Motor neuron (in vitro differentiated cells): ENCODE data around the gene SLC4A8. TPM values are rescaled to one million over a fixed set of nuclear protein-coding genes. Genes with fewer than 3 reads are reported as not detected.
A peak's percentile ranks its signal among the peaks of the same experiment; 100 is the strongest.

Experiments
- ATAC-seq, 8 experiments: fragments of 200-7000 bp; cut with Tn5 transposase; replicated peaks in 6 of 8; 2 replicates each; pipeline ENCODE4 v1.8.0; 2021; ENCODE audit warnings: mild to moderate bottlenecking in 8 of 8, moderate library complexity in 8 of 8
- H3K27ac ChIP-seq, 2 donors: fragments of 250-450 bp; sonication (Bioruptor Pico); 2 replicates each; pipeline ENCODE4 v1.9.0; 2021; ENCODE audit warnings: antibody characterized with exemption in 2 of 2, mild to moderate bottlenecking in 2 of 2, moderate library complexity in 1 of 2
- H3K4me1 ChIP-seq, 2 donors: fragments of 250-450 bp; sonication (Bioruptor Pico); replicated peaks in 1 of 2; 2 replicates each; pipeline ENCODE4 v1.6.1; 2021; ENCODE audit warnings: antibody characterized with exemption in 2 of 2, mild to moderate bottlenecking in 2 of 2, moderate library complexity in 1 of 2
- H3K4me3 ChIP-seq, 5 donors: fragments of 250-450 bp; sonication (Bioruptor Pico); 2 replicates each; pipeline ENCODE4 v1.9.0; 2021; ENCODE audit warnings: antibody characterized with exemption in 5 of 5, mild to moderate bottlenecking in 5 of 5, moderate library complexity in 4 of 5
- WGBS, 10 experiments: fragments of 450-650 bp; shearing (Covaris generic); methylation state at CpG; one replicate each; pipeline ENCODE4 v1.0.0; 2022; 5-methylcytosine and 5-hydroxymethylcytosine counted together
- in situ Hi-C, 9 experiments: fragments of 400-800 bp; cut with MboI; loops; one replicate each; pipeline ENCODE4 v1.15.0; 2021; ENCODE audit warnings: low sequenced_read_pairs in 9 of 9, low pct_unique_long_range_greater_than_20kb in 2 of 9; ENCODE audit not compliant: unreplicated experiment in 9 of 9
- total RNA-seq, 8 experiments: library from RNA; unstranded; fragments of 300-600 nt; gene quantifications; 2 replicates each; pipeline versions ENCODE4 v1.2.3 to v1.2.4, GENCODE V29; 2022

Gene SLC4A8
- total RNA-seq, 8 experiments from 2014 or later = 5.8 to 26.3 (median 19.8) TPM

DNA sequence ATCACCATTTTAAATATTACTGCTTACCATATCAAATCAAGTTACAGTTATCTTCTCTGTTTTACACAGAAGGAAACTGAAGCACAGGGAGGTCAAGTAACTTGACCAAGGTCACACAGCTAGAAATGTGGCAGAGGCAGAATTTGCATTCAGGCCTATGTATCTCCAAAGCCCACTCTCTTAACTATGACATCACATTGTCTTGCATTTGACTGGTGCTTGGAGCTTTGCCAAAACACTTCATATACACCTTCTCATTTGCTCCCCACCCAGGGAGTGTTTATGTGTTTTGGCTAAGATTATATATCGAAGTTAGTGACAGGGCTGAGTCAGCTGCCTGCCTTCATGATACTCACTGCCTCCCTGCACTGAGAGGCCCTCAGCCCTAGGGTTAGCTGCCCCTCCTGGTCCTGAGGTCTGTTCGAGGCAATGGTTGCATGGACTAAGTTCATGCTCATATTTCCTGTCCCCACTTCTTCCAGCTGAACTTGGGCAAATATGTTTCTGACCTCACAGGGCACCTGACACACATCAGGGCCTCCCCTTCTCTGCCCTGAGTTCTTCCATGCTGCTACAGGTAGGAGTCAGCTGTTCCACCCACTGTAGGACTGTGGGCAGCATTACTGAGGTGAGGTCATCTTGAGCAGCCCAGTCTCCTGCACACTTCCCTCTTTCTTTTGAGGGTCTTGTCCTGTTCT lies 35.2 kb upstream of the SLC4A8 start:
- in situ Hi-C loops = no loop called here
- no peak overlapping the region for H3K27ac ChIP-seq
- H3K4me1 ChIP-seq = peaks cover 2 to 11% of the 10 kb centered on the region in 2 donors
- WGBS, 10 experiments = 17 to 100% (median 92%) methylated on average over 1 to 2 of the region's 2 CpGs; no CpG with 5 or more reads in 5 of the 10 experiments
- ATAC-seq = peak in 5 of 8 experiments; percentile 2 to 45 (median 19)
- H3K4me3 ChIP-seq = no peak overlapping the region

DNA sequence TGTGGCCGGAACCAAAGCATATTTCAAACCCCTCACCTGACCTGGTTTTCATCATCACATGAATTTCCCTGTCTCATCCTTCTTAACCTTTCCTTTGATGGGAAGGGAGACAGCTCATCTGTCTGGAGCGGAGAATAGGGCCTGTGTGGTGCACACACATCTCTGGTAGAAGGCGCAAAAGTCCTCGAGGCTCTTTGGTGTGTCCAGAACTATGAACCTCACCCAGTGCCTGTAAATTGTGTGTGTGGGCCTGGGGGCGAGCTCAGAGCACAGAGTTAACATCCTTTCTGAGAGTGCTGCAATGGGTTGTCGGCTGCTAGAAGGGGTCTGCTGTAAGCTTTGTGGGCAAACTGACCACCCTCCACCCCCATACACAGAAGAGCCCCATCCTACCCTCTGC lies 34.2 kb upstream of the SLC4A8 start:
- Histone ChIP-seq H3K4me3 (no peak overlapping the region), H3K4me1 (peaks cover 2 to 11% of the 10 kb centered on the region in 2 donors), H3K27ac (no peak overlapping the region)
- in situ Hi-C loops = no loop called here
- peak in 3 of 8 experiments; percentile 5 to 43 (median 5) for ATAC-seq
- 40 to 100% (median 64%) methylated on average over 1 to 2 of the region's 6 CpGs; no CpG with 5 or more reads in 7 of the 10 experiments for WGBS, 10 experiments

DNA sequence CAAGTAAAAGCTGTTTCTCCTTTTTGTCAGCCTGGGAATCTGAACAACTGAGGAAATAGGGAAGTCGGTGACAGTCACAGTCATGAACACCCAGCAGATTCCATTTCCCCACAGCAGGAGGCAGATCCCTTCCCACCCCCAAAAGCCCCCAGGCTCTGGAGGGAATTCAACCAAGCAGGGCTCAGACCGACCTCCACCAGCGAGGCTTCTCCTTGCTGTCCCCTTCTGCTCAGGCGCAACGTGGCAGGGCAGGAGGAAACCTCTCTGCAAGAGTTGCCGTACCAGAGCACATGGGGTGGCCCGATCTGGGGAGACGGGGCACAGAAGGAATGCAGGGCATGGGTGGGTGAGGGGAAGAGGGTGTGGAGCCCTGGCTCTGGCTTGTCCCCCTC lies 33.7 kb upstream of the SLC4A8 start:
- H3K4me1 ChIP-seq = peaks cover 2 to 11% of the 10 kb centered on the region in 2 donors
- no peak overlapping the region for H3K27ac ChIP-seq
- peak overlapping the region in 2 of 5 donors; percentile 28 to 33 for H3K4me3 ChIP-seq
- 50 to 60% methylated on average over 1 to 2 of the region's 8 CpGs; no CpG with 5 or more reads in 8 of the 10 experiments for WGBS, 10 experiments
- in situ Hi-C loops = no loop called here
- ATAC-seq = peak in 6 of 8 experiments; percentile 25 to 43 (median 30)

DNA sequence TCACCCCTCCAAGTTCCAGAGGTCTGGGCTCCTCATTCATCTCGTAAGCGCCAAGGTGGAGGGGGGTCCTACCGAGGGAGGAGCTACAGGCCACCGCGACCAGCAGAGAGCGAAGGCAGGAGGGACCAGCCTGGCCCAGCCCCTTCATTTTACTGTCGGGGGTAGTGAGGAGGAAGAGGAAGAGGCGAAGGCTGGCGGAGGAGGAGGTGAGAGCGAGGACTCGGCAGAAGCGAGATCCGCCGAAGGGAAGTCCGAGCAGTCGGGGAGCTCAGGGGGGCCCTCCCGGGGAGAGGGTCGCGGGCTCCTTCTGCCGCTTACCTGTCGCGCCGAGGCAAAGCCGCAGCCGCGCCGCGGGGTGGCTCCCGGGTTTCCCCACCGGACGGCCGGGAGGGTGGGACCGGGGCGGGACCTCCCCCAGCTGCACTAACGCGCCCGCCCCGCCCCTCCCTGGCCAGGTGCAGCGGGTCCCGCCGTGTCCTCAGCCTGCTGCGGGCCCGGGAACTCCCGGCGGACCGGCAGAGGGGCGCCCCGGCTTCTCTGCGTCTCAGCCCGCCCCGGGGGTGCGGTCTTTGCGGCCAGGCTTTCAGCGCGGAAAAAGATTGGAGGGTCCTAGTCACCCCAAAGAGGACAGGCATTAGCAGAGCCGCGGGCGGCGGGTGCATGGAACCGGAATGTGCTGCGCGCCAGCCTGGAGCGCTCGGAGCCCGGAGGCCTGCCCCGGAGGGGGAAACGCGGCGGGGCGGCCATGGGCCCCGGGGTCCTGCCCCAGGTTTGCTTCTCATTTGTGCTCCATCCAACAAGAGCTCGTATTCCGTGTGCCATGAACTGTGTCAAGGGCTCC lies 33.1 kb upstream of the SLC4A8 start, which contains the start of gene GALNT6:
TSS of gene GALNT6 (minus strand) at position 124 of the 841 bp plus-strand sequence. CDS start 11,625 bp downstream, outside the sequence.
- H3K27ac ChIP-seq = no peak within 1 kb of the TSS
- peak; percentile 3 to 79 (median 67) for ATAC-seq
- WGBS, 10 experiments = 0 to 3% (median 0%) methylated on average over 1 to 6 of the region's 73 CpGs; no CpG with 5 or more reads in 5 of the 10 experiments
- in situ Hi-C loops = no loop called here
- H3K4me1 ChIP-seq = peaks cover 2 to 11% of the 10 kb centered on the region in 2 donors
- peak within 1 kb of the TSS; percentile 17 to 41 (median 30) for H3K4me3 ChIP-seq

DNA sequence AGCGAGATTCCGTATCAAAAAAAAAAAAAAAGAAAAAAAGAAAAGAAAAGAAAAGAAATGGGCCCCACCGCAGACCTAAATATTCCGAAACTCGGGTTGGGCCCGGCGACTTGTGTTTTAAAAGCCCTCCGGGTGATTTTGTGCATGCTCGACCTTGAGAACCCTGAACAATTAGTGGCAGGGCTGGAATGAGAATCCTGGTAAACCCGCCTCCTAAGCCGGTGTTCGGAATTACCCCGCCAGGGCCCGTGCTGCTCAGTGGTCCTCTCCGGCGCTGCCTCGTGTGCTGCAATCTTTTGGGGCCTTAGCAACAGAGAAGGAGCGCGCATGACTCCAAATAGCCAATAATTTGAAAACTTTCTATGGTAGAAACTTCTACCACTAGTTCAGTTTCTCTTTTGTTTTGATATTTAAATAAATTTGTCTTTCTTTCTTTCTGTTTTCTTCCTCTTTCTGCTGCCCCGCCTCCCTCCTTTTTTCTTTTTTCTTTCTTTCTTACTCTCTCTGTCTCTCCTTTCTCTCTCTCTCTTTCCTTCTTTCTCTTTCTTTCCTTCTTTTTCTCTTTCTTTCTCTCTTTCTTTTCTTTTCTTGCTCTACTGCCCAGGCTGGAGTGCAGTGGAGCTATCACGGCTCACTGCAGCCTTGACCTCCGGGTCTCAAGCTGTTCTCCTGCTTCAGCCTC lies 31.9 kb upstream of the SLC4A8 start:
- 32 to 85% (median 38%) methylated on average over 9 to 19 of the region's 22 CpGs; no CpG with 5 or more reads in 1 of the 10 experiments for WGBS, 10 experiments
- peak in 3 of 8 experiments; percentile 6 to 54 (median 34) for ATAC-seq
- no peak overlapping the region for H3K27ac ChIP-seq
- H3K4me1 ChIP-seq = peaks cover 2 to 11% of the 10 kb centered on the region in 2 donors
- in situ Hi-C loops = no loop called here
- no peak overlapping the region for H3K4me3 ChIP-seq

DNA sequence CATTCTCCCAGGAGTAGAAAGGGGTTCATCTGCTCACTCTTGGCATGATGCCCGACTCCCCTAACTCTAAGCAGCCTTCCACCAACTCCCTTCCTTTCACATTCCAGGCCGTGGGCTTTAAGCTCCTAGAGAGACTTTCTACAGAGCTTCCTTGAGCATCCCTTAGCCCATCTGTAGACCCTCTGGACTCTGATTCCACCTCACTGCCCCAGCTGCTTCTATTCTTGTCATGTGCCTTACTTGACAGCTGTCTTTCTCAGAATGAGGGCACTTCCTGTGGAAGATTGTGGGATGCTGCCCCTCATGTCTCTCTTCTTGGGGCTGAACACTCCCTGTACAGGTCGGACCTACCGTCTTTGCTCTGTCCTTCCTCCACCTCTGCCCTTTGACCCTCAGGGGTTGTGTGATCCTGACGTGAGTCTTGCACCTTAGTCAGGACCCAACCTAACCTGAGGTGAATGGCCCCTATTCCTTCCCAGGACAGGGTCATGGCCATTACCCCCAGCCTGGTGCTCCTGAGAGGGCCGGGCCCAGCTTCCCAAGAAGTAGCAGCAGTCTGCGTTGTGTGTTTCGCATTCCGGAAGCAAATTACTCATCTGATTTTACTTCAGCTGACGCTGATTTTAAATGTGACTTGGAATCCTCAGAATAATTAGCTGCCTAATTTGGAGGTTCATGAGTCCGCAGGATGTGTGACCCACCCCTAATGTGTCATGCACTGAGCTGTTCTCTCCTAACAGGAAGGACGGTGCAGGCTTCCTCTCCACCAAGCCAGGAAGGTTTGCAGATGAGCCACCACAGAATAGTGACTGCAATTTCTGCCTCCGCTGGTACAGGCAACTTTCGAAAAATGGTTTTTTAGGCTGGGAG lies 30.7 kb upstream of the SLC4A8 start:
- Histone ChIP-seq H3K4me3 (no peak overlapping the region), H3K27ac (no peak overlapping the region), H3K4me1 (peaks cover 2 to 5% of the 10 kb centered on the region in 2 donors)
- in situ Hi-C loops = no loop called here
- ATAC-seq = peak in 2 of 8 experiments; percentile 57 to 62
- WGBS, 10 experiments = 0 to 93% (median 64%) methylated on average over 1 to 11 of the region's 14 CpGs

DNA sequence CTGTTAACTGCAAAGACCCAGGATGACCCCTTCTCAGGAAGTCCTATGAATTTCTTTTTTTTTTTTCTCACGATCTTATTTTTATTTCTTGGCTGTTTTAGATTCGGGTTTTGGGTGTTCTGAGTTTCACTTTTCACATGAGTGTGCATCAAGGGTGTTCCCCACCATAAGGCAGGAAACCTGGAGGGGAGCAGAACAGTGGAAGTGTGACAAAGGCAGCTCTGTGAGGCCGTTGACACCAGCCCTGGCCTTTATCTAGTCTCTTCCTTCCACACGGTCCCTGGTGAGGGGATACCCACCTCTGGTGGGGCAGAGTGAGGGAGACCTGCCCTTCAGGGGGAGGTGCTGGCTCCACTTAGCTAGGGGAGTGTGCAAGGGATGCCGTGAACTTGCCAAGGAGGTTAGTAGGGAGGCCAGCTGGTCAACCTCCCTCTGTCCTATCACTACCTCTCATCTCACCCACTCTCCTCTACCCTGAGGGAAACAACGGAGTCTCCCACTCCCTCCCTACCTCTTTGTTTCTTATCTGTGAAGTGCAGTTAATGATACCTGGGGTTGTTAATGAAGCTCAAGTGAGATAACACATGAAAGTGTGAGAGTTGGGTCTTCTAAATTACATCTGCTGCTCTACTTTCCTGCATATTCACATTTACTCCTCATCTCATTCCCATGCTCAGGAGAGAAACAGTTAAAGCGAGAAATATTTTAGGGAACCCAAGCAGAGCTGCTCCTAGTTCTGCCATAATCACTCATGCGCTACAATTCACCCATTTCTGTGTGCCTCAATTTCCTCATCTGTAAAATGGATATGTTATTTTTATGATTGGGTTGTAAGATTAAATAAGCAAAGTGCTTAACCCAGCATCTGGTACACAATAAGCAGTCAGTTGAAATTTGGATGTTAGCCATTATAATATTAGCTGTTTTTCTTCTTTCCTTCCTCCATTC lies 29.1 kb upstream of the SLC4A8 start:
- H3K27ac ChIP-seq = no peak overlapping the region
- no peak for ATAC-seq
- peaks cover 2 to 5% of the 10 kb centered on the region in 2 donors for H3K4me1 ChIP-seq
- in situ Hi-C loops = no loop called here
- 33 to 100% (median 73%) methylated on average over 1 to 5 of the region's 8 CpGs; no CpG with 5 or more reads in 1 of the 10 experiments for WGBS, 10 experiments
- no peak overlapping the region for H3K4me3 ChIP-seq

DNA sequence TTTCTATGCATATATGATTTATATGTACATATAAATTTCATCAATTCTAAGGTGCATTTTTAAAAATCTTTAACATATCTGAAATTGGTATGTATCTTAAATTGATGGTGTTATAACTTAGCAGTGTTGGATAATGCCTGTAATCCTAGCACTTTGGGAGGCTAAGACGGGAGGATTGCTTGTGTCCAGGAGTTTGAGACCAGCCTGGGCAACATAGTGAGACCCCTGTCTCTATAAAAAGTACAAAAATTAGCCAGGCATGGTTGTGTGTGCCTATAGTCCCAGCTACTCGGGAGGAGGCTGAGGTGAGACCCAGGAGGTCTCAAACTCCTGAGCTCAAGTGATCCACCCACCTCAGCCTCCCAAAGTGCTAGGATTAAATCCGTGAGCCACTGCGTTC lies 27.0 kb upstream of the SLC4A8 start:
- Histone ChIP-seq H3K4me3 (no peak overlapping the region), H3K4me1 (no peaks in the 10 kb centered on the region), H3K27ac (no peak overlapping the region)
- 59 to 100% (median 86%) methylated on average over 1 to 4 of the region's 4 CpGs; no CpG with 5 or more reads in 1 of the 10 experiments for WGBS, 10 experiments
- in situ Hi-C loops = no loop called here
- ATAC-seq = no peak

DNA sequence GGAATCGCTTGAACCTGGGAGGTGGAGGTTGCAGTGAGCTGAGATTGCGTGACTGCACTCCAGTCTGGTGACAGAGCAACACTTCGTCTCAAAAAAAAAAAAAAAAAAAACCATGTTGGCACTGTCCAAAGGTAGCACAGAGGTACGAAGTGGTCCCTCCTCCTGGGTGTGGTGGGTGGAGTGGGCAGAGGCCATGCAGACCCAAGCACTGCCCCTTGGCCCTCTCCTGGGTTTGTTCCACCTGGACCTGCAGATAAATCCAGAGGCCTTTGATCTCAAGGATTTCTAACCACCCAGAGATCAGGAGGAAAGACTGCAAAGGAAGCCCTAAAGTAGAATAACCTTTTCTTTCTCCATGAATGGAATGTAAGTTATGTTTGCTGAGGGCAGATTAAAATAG lies 24.7 kb upstream of the SLC4A8 start:
- WGBS, 10 experiments = 0 to 92% (median 51%) methylated on average over 1 to 3 of the region's 4 CpGs; no CpG with 5 or more reads in 2 of the 10 experiments
- ATAC-seq = no peak
- no peak overlapping the region for H3K27ac ChIP-seq
- in situ Hi-C loops = loop anchor here in 3 of 9 experiments (25.0 kb wide), 4 partner anchors 137 to 587 kb away; partner anchors contain the start of gene ANKRD33 (in 1 of the 3)
- H3K4me1 ChIP-seq = no peaks in the 10 kb centered on the region
- no peak overlapping the region for H3K4me3 ChIP-seq

DNA sequence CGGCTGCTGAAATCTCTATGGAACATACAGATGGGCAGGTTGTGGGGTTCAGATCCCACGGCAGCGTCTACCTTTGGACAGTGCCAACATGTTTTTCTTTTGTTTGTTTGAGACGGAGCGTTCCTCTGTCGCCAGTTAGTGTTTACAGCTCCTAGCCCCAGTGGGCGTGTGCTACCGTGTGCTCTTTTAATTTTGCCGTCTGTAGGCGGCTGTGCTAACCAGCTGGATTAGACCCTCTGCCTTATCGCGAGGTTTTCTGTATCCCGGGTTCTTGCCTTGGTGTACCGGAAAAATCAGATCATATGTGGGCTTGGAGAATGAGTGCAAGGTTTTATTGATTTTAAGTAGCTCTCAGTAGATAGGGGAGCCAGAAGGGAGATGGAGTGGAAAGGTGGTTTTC lies 23.6 kb upstream of the SLC4A8 start:
- H3K27ac ChIP-seq = no peak overlapping the region
- no peak for ATAC-seq
- H3K4me3 ChIP-seq = no peak overlapping the region
- peaks cover 6 to 8% of the 10 kb centered on the region in 2 donors for H3K4me1 ChIP-seq
- in situ Hi-C loops = loop anchor here in 3 of 9 experiments (25.0 kb wide), 4 partner anchors 136 to 586 kb away; partner anchors contain the start of gene ANKRD33 (in 1 of the 3)
- 70 to 100% (median 86%) methylated on average over 1 to 13 of the region's 14 CpGs; no CpG with 5 or more reads in 1 of the 10 experiments for WGBS, 10 experiments

DNA sequence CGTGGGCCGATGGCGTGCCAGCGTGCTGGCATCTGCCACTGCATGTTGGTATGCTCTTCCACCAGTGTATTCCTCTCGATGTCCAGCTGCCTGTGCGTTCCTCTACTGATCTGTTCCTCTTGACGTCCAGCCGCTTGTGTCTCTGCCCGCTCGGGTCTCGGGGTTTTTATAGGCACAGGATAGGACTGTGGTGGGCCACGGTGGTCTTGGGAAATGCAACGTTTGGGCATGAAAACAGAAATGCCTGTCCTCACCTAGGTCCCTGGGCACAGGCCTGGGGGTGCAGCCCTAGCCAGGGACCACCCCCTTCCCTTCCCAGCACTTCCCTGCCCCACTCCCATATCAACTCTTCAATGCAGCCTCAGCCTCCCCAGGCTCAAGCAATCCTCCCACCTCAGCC lies 23.1 kb upstream of the SLC4A8 start:
- in situ Hi-C loops = loop anchor here in 3 of 9 experiments (25.0 kb wide), 4 partner anchors 136 to 586 kb away; partner anchors contain the start of gene ANKRD33 (in 1 of the 3)
- WGBS, 10 experiments = 74 to 96% (median 88%) methylated on average over 2 to 9 of the region's 13 CpGs; no CpG with 5 or more reads in 5 of the 10 experiments
- no peak for ATAC-seq
- Histone ChIP-seq H3K4me1 (peaks cover 9% of the 10 kb centered on the region in 2 donors), H3K27ac (no peak overlapping the region), H3K4me3 (no peak overlapping the region)
